Mesenchymal stem cell (in vitro differentiated cells and primary cell): ENCODE results near the gene UNC13A.

Experiments
- DNase-seq: peaks from one replicate; pipeline ENCODE4 v3.0.0-alpha.2; 2013
- H2AFZ ChIP-seq: one replicate; pipeline ENCODE4 v1.6.1; 2013; ENCODE audit warnings: low read depth, mild to moderate bottlenecking, control low read depth, inconsistent platforms, low read length, moderate library complexity
- H2AK5ac ChIP-seq: 2 replicates; pipeline ENCODE4 v1.6.1; 2013; ENCODE audit warnings: low read length, moderate library complexity, mild to moderate bottlenecking, inconsistent platforms; ENCODE audit not compliant: severe bottlenecking
- H2BK120ac ChIP-seq: one replicate; pipeline ENCODE4 v1.6.1; 2013; ENCODE audit warnings: low read depth, mild to moderate bottlenecking, inconsistent platforms, low read length, moderate library complexity
- H2BK12ac ChIP-seq, 2 experiments: one replicate each; pipeline ENCODE4 v1.6.1; 2013; ENCODE audit warnings: inconsistent platforms in 2 of 2, low read length in 2 of 2, mild to moderate bottlenecking in 2 of 2, moderate library complexity in 2 of 2, control low read depth in 1 of 2
- H2BK15ac ChIP-seq: one replicate; pipeline ENCODE4 v1.6.1; 2013; ENCODE audit warnings: mild to moderate bottlenecking, low read depth, inconsistent platforms; ENCODE audit not compliant: poor library complexity, severe bottlenecking
- H2BK5ac ChIP-seq: 2 replicates; pipeline ENCODE4 v1.6.1; 2013; ENCODE audit warnings: low read depth, mild to moderate bottlenecking, low read length, control low read depth, inconsistent platforms; ENCODE audit not compliant: poor library complexity, severe bottlenecking
- H3K14ac ChIP-seq, 2 experiments: one replicate each; pipeline ENCODE4 v1.6.1; 2013; ENCODE audit warnings: inconsistent platforms in 2 of 2, low read length in 2 of 2, control low read depth in 1 of 2, mild to moderate bottlenecking in 1 of 2, moderate library complexity in 1 of 2
- H3K18ac ChIP-seq, 2 experiments: one replicate each; pipeline ENCODE4 v1.6.1; 2013; ENCODE audit warnings: inconsistent platforms in 2 of 2, low read length in 2 of 2, control low read depth in 1 of 2, low read depth in 1 of 2, mild to moderate bottlenecking in 1 of 2
- H3K23ac ChIP-seq, 2 experiments: one replicate each; pipeline ENCODE4 v1.6.1; 2013; ENCODE audit warnings: inconsistent platforms in 2 of 2, low read length in 2 of 2, mild to moderate bottlenecking in 2 of 2, moderate library complexity in 2 of 2, control low read depth in 1 of 2
- H3K27ac ChIP-seq: 2 replicates; pipeline ENCODE4 v1.5.1; 2013; ENCODE audit warnings: mild to moderate bottlenecking, moderate library complexity, low read length, control low read depth, inconsistent platforms; ENCODE audit not compliant: poor library complexity, severe bottlenecking
- H3K27me3 ChIP-seq, 2 experiments: 2 replicates each; pipeline versions ENCODE4 v1.6.1 to v1.7.0; 2013; ENCODE audit warnings: low read length in 2 of 2, mild to moderate bottlenecking in 2 of 2, moderate library complexity in 2 of 2, control low read depth in 1 of 2, inconsistent platforms in 1 of 2; ENCODE audit not compliant: control insufficient read depth in 1 of 2, insufficient read depth in 1 of 2
- H3K36me3 ChIP-seq, 2 experiments: 2 replicates each; pipeline versions ENCODE4 v1.6.1 to v1.7.0; 2013; ENCODE audit warnings: low read length in 2 of 2, control low read depth in 1 of 2, inconsistent platforms in 1 of 2, low read depth in 1 of 2, mild to moderate bottlenecking in 1 of 2; ENCODE audit not compliant: insufficient read depth in 2 of 2, control insufficient read depth in 1 of 2
- H3K4ac ChIP-seq, 2 experiments: one replicate each; pipeline ENCODE4 v1.6.1; 2013; ENCODE audit warnings: inconsistent platforms in 2 of 2, low read length in 2 of 2, mild to moderate bottlenecking in 2 of 2, moderate library complexity in 2 of 2, control low read depth in 1 of 2, low read depth in 1 of 2
- H3K4me1 ChIP-seq: 2 replicates; pipeline ENCODE4 v1.6.1; 2013; ENCODE audit warnings: low read depth, low read length, control low read depth; ENCODE audit not compliant: control insufficient read depth, insufficient read depth
- H3K4me2 ChIP-seq: 2 replicates; pipeline ENCODE4 v1.6.1; 2013; ENCODE audit warnings: low read length, mild to moderate bottlenecking, inconsistent platforms; ENCODE audit not compliant: poor library complexity, severe bottlenecking
- H3K4me3 ChIP-seq, 2 experiments: 2 replicates each; pipeline versions ENCODE4 v1.5.1 to v1.7.0; 2013; ENCODE audit warnings: low read length in 2 of 2, mild to moderate bottlenecking in 2 of 2, control low read depth in 1 of 2, low read depth in 1 of 2; ENCODE audit not compliant: insufficient read depth in 1 of 2
- H3K79me1 ChIP-seq: replicated peaks from 2 replicates; pipeline ENCODE4 v1.6.1; 2013; ENCODE audit warnings: mild to moderate bottlenecking, control low read depth, low read length, inconsistent platforms; ENCODE audit not compliant: poor library complexity, severe bottlenecking
- H3K9ac ChIP-seq: 2 replicates; pipeline ENCODE4 v1.7.0; 2013; ENCODE audit warnings: mild to moderate bottlenecking, low read length, moderate library complexity
- H3K9me3 ChIP-seq: 2 replicates; pipeline ENCODE4 v1.7.0; 2013; ENCODE audit warnings: mild to moderate bottlenecking, low read length; ENCODE audit not compliant: control insufficient read depth
- H4K8ac ChIP-seq: one replicate; pipeline ENCODE4 v1.6.1; 2013; ENCODE audit warnings: inconsistent platforms, mild to moderate bottlenecking, low read length, moderate library complexity
- H4K91ac ChIP-seq: one replicate; pipeline ENCODE4 v1.6.1; 2013; ENCODE audit warnings: mild to moderate bottlenecking, low read length, inconsistent platforms
- WGBS: methylation state at CpG from one replicate; pipeline ENCODE4 v1.1.7; 2013; ENCODE audit warnings: mixed read lengths; 5-methylcytosine and 5-hydroxymethylcytosine counted together

UNC13A gene

GRCh38 chr19:17656970-17657369, 31.2 kb downstream of the UNC13A start:
- H3K9me3 ChIP-seq: peaks cover 6% of the 10 kb centered on the region
- H2BK15ac ChIP-seq: no peak overlapping the region
- H2AK5ac ChIP-seq: no peak overlapping the region
- H2AFZ ChIP-seq: no peak overlapping the region
- H3K23ac ChIP-seq: no peak overlapping the region
- no peak overlapping the region for H3K27ac ChIP-seq
- no peaks in the 10 kb centered on the region for H3K4me1 ChIP-seq
- H3K4me3 ChIP-seq: no peak overlapping the region
- H3K18ac ChIP-seq: no peak overlapping the region
- no peaks in the 10 kb centered on the region for H3K36me3 ChIP-seq
- peaks cover 3 to 11% of the 10 kb centered on the region in 2 experiments for H3K27me3 ChIP-seq
- no peak overlapping the region for H4K91ac ChIP-seq
- H3K14ac ChIP-seq: no peak overlapping the region
- H3K79me1 ChIP-seq: no peaks in the 10 kb centered on the region
- 94% methylated on average over 8 of the region's 8 CpGs for WGBS
- DNase-seq: no peak
- H3K9ac ChIP-seq: no peak overlapping the region
- no peak overlapping the region for H4K8ac ChIP-seq
- H2BK12ac ChIP-seq: no peak overlapping the region
- H3K4me2 ChIP-seq: no peak overlapping the region
- H3K4ac ChIP-seq: no peak overlapping the region
- H2BK120ac ChIP-seq: no peak overlapping the region
- no peak overlapping the region for H2BK5ac ChIP-seq

- H3K27ac ChIP-seq: no peak overlapping the region
- peaks cover 3 to 16% of the 10 kb centered on the region in 2 experiments for H3K27me3 ChIP-seq
- no peak overlapping the region for H2AK5ac ChIP-seq
- H4K8ac ChIP-seq: no peak overlapping the region
- H3K79me1 ChIP-seq: no peaks in the 10 kb centered on the region
- no peak overlapping the region for H3K4me2 ChIP-seq
- no peak overlapping the region for H2BK15ac ChIP-seq
- H3K9ac ChIP-seq: no peak overlapping the region
- H2BK5ac ChIP-seq: no peak overlapping the region
- H3K4ac ChIP-seq: no peak overlapping the region
- no peak overlapping the region for H3K14ac ChIP-seq
- H3K4me1 ChIP-seq: no peaks in the 10 kb centered on the region
- no peak overlapping the region for H2BK12ac ChIP-seq
- DNase-seq: no peak
- no peak overlapping the region for H3K23ac ChIP-seq
- no peak overlapping the region for H2BK120ac ChIP-seq
- H3K36me3 ChIP-seq: no peaks in the 10 kb centered on the region
- H3K18ac ChIP-seq: no peak overlapping the region
- WGBS: 89% methylated on average over 25 of the region's 25 CpGs
- H4K91ac ChIP-seq: no peak overlapping the region
- H3K9me3 ChIP-seq: peaks cover 6% of the 10 kb centered on the region
- no peak overlapping the region for H3K4me3 ChIP-seq
- H2AFZ ChIP-seq: peak overlapping the region; percentile 10
Observed at GRCh38 chr19:17655751-17656472, 32.2 kb downstream of the UNC13A start.

GRCh38 chr19:17654993-17655392, 33.2 kb downstream of the UNC13A start:
- H3K9ac ChIP-seq: no peak overlapping the region
- no peak overlapping the region for H3K4me2 ChIP-seq
- H3K18ac ChIP-seq: no peak overlapping the region
- no peak overlapping the region for H3K4ac ChIP-seq
- no peak overlapping the region for H2BK12ac ChIP-seq
- no peaks in the 10 kb centered on the region for H3K4me1 ChIP-seq
- H4K91ac ChIP-seq: peak overlapping the region; percentile 68
- H2BK120ac ChIP-seq: no peak overlapping the region
- no peak overlapping the region for H2BK5ac ChIP-seq
- H3K4me3 ChIP-seq: no peak overlapping the region
- H3K14ac ChIP-seq: no peak overlapping the region
- peaks cover 6% of the 10 kb centered on the region for H3K9me3 ChIP-seq
- no peak overlapping the region for H3K23ac ChIP-seq
- H3K36me3 ChIP-seq: no peaks in the 10 kb centered on the region
- no peak overlapping the region for H4K8ac ChIP-seq
- no peak overlapping the region for H2BK15ac ChIP-seq
- no peak overlapping the region for H2AFZ ChIP-seq
- no peak overlapping the region for H2AK5ac ChIP-seq
- WGBS: 88% methylated on average over 9 of the region's 9 CpGs
- peaks cover 3 to 16% of the 10 kb centered on the region in 2 experiments for H3K27me3 ChIP-seq
- H3K79me1 ChIP-seq: no peaks in the 10 kb centered on the region
- DNase-seq: no peak
- no peak overlapping the region for H3K27ac ChIP-seq

- no peak overlapping the region for H3K4ac ChIP-seq
- 90% methylated on average over 4 of the region's 4 CpGs for WGBS
Observed at GRCh38 chr19:17652627-17653026, 35.5 kb downstream of the UNC13A start.

More at GRCh38 chr19:17652627-17653026, 35.5 kb downstream of the UNC13A start:
- Histone ChIP-seq H2AK5ac (no peak overlapping the region), H2BK12ac (no peak overlapping the region), H3K27me3 (peaks cover 3 to 33% of the 10 kb centered on the region in 2 experiments), H3K9me3 (peaks cover 6% of the 10 kb centered on the region), H3K18ac (no peak overlapping the region), H2BK120ac (no peak overlapping the region), H3K36me3 (no peaks in the 10 kb centered on the region), H3K9ac (no peak overlapping the region), H2AFZ (no peak overlapping the region), H2BK5ac (no peak overlapping the region), H3K79me1 (no peaks in the 10 kb centered on the region), H3K4me3 (no peak overlapping the region), H2BK15ac (no peak overlapping the region), H3K4me1 (no peaks in the 10 kb centered on the region), H3K23ac (no peak overlapping the region), H3K27ac (no peak overlapping the region), H4K8ac (no peak overlapping the region), H4K91ac (no peak overlapping the region), H3K4me2 (no peak overlapping the region), H3K14ac (no peak overlapping the region)
- DNase-seq: no peak
